Measurements from ENCODE around the gene GMNN.
"Not testable (repeated sequence)": the region's sequence is repeated elsewhere in the genome, so short reads cannot be mapped to it uniquely, and the experiment has no call there.

GMNN gene

GRCh38 chr6:24774696-24775519 is at the start of gene GMNN:
TSS of gene GMNN (plus strand) at chr6:24774937. CDS start at chr6:24777247, 2,310 bp downstream.
- DNase-seq (ENCODE audit: low read depth), result peak; percentile 97

- not testable (repeated sequence) for DNase-seq (ENCODE audit: low read depth)
These were observed 44.1 kb upstream of the GMNN start for GRCh38 chr6:24730653-24731052.

GRCh38 chr6:24731456-24732134 is 43.1 kb upstream of the GMNN start:
- not testable (repeated sequence) for DNase-seq (ENCODE audit: low read depth)

- no peak for DNase-seq (ENCODE audit: low read depth)
These were observed 40.6 kb upstream of the GMNN start for GRCh38 chr6:24734166-24734565.

- not testable (repeated sequence) for DNase-seq (ENCODE audit: low read depth)
These were observed 40.0 kb upstream of the GMNN start for GRCh38 chr6:24734710-24735109.

GRCh38 chr6:24738741-24739140 is 36.0 kb upstream of the GMNN start:
- DNase-seq (ENCODE audit: low read depth), result no peak

GRCh38 chr6:24740861-24741260 is 33.9 kb upstream of the GMNN start:
- DNase-seq (ENCODE audit: low read depth), result no peak

- DNase-seq (ENCODE audit: low read depth), result no peak
These were observed 32.5 kb upstream of the GMNN start for GRCh38 chr6:24742216-24742738.

GRCh38 chr6:24743265-24743943 is 31.3 kb upstream of the GMNN start:
- DNase-seq (ENCODE audit: low read depth), result no peak

GRCh38 chr6:24743944-24744335 is 30.8 kb upstream of the GMNN start:
- no peak for DNase-seq (ENCODE audit: low read depth)

GRCh38 chr6:24744911-24745310 is 29.8 kb upstream of the GMNN start:
- no peak for DNase-seq (ENCODE audit: low read depth)

GRCh38 chr6:24749297-24749696 is 25.4 kb upstream of the GMNN start:
- DNase-seq (ENCODE audit: low read depth), result no peak

- DNase-seq (ENCODE audit: low read depth), result not testable (repeated sequence)
These were observed 23.9 kb upstream of the GMNN start for GRCh38 chr6:24750878-24751277.

- no peak for DNase-seq (ENCODE audit: low read depth)
These were observed 22.2 kb upstream of the GMNN start for GRCh38 chr6:24752503-24752902.

- no peak for DNase-seq (ENCODE audit: low read depth)
These were observed 21.7 kb upstream of the GMNN start for GRCh38 chr6:24752917-24753492.

- no peak for DNase-seq (ENCODE audit: low read depth)
These were observed 21.2 kb upstream of the GMNN start for GRCh38 chr6:24753545-24753944.

GRCh38 chr6:24754378-24754777 is 20.4 kb upstream of the GMNN start:
- DNase-seq (ENCODE audit: low read depth), result not testable (repeated sequence)

- no peak for DNase-seq (ENCODE audit: low read depth)
These were observed 19.5 kb upstream of the GMNN start for GRCh38 chr6:24755279-24755678.

- DNase-seq (ENCODE audit: low read depth), result no peak
These were observed 17.1 kb upstream of the GMNN start for GRCh38 chr6:24757611-24758010.

GRCh38 chr6:24759718-24760117 is 15.0 kb upstream of the GMNN start:
- DNase-seq (ENCODE audit: low read depth), result no peak

GRCh38 chr6:24760210-24760609 is 14.5 kb upstream of the GMNN start:
- DNase-seq (ENCODE audit: low read depth), result no peak

- no peak for DNase-seq (ENCODE audit: low read depth)
These were observed 13.4 kb upstream of the GMNN start for GRCh38 chr6:24761193-24761835.

Measured in stimulated activated CD4-positive, alpha-beta T cell treated with anti-CD3 and anti-CD28 coated beads, Interleukin-2, amount 100 ng/mL, for 4 hours (primary cell).